ENCODE data around the gene HOXA10.

The HOXA10 gene

GRCh38 chr7:27173956-27174873, at the start of gene HOXA10:
Gene HOXA10 (minus strand): TSS chr7:27174320. CDS start chr7:27174306, 14 bp downstream.
- peak; percentile 58 for DNase-seq

DNA sequence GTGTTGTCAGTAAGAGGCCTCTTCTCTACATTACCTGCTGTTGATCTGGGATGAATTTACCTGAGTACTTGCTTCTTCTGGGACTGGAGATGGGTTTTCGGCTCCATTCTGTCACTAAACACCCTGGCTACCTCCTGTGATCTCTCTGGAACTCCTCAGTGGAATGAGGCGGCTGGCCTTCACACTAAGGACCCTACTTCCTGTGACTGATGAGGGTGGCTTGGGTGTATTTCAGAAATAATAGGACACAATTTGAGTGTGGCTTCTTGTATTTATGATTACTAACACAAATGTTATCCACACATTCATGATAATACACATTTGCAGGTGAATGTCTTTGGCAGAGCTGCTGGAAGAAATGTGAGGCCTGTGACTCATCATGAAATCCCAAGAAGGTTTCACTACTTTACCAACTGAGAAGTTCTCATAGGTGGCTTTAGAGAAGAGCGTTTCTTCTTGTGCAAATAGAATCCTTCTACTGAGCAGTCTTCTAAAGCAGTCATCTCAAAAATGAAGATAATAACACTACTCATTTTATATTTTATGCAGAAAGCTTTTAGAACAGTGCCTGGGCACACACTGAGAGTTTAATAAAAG, 47.2 kb upstream of the HOXA10 start:
- DNase-seq: no peak

DNA sequence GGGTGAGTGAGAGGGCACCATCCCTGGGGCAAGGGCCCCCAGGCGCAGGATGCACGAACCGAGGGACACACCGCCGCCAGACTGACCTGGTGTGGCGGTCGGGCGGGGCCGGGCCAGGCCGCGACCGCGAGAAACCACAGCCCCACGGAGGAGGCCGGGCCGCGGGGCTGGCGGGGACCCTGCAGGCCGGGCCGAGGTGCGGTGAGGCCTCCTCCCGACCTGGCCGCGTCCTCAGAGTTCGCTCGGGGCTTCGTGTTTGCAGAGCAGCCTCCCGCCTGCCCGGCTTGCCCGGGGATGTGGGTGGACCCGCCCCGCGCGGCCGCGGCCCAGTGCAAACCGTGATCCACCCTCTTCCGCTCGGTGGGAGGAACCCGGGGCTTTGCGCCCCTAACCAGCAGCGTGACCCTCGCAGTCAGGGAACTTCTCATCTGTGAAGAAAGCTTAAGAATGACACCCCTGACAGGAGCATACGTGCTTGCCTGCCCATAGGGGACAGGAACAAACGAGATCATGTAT, 46.4 kb upstream of the HOXA10 start:
- no peak for DNase-seq

GRCh38 chr7:27219821-27220220, 45.7 kb upstream of the HOXA10 start:
- DNase-seq: no peak

DNA sequence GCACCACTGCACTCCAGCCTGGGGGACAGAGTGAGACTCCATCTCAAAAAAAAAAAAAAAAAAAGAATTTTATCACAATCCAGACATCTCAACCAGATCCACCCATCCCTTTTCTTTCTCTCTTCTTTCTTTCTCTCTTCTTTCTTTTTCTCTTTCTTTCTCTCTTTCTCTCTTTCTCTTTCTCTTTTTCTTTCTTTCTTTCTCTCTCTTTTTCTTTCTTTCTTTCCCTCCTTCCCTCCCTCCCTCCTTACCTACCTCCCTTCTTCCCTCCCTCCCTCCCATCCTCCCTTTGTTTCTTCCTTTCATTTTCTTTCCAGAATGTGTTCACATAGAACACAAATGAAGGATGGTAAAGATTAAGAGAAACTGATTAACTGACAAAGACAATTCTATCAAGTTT, 43.8 kb upstream of the HOXA10 start:
- no peak for DNase-seq

DNA sequence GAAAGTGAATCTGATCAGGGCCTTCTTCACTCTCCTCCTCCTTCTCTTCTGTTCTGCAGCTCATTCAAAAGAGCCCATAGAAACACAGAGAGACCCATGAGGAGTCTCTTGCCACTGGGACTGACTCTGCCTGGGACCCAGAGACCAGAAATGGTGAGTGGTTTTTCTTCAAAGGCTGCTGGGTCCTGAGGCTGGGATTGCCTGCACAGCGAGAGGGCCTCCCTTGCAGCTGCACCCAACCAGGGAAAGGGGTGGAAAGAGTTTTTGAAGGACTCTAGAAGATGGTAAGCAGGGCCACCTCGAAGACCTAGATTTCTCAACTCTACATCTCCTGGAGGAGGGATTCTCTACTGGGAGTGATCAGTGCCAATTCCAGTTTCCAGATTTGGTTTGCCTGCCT, 41.2 kb upstream of the HOXA10 start:
- DNase-seq: no peak

GRCh38 chr7:27214239-27214950, 40.3 kb upstream of the HOXA10 start:
- DNase-seq: no peak

GRCh38 chr7:27213433-27214238, 39.5 kb upstream of the HOXA10 start:
- no peak for DNase-seq

- DNase-seq: no peak
Measured at GRCh38 chr7:27212497-27213432, 38.6 kb upstream of the HOXA10 start.

- no peak for DNase-seq
Measured at GRCh38 chr7:27211764-27212204, 37.7 kb upstream of the HOXA10 start.

DNA sequence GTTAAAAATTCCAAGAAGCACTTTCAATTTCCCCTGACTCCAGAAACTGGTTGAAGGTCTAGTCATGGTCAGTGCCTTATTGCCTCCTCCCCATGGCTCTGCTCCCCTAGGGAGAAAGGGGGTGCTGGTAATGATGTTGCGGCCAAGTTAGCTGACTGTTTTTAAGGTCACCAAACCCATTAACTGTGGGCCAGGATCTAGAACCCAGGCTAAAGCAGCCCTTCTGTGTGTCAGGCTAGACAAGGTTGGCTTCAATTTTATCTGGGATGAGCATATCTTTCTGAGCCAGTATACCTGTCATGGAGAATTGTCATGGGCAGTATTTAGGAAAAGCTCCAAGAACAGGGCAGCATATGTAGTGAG, 36.9 kb upstream of the HOXA10 start:
- DNase-seq: no peak

DNA sequence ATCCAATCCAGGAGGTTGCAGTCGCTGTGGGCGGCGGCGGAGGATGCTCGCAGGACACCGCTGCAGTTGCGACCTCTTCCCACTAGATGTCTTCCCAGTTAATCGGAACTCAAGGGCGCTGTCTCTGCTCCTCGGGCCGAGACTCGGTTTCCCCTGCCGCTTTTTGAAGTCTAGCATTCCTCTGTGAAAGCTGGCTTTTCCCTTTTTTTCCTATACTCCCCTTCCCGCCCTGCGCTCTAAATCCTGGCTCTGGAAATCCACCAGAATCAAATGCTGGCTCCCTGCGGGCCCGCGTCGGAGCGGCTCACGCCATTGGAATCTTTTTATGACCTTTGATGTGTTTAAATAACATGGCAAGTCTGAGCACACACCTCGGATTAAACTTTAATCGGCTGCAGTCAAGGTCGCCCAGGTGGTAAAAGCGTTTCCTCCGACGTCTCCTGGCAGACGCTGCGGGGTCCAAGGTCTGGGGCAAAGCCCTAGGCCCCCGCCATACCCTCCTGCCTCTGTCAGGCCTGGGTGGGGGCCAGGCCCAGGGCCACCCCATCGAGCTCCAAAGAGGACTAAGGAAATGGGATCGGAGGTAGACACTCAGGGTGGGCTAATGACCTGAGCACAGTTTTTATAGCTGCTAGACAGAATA, 36.4 kb upstream of the HOXA10 start:
- DNase-seq: peak; percentile 52

DNA sequence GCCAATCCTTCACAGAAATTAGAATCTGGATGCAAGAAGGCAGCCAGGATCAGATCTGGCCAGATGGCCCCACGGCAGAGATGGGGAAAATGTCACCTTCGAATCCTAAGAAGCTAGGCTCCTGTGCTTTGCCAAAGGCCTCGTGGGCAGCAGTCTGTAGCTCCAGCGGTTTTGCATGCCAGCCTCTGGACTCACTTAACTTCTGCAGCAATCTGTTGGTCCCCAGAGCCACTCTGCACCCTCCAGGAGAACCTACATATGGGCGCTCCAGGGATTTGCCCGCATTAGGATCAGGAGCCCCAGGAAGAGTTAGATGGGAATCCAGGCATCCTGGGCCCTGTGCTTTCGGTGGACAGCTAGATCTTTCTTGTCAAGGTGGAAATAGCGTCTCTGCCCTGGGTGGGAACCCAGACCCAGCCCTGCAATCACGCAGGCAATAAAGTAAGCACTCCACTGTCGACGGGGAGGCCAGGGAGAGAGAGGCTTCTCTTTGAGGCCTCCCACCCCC, 35.9 kb upstream of the HOXA10 start:
- no peak for DNase-seq

GRCh38 chr7:27208998-27209397, 34.9 kb upstream of the HOXA10 start:
- DNase-seq: no peak

DNA sequence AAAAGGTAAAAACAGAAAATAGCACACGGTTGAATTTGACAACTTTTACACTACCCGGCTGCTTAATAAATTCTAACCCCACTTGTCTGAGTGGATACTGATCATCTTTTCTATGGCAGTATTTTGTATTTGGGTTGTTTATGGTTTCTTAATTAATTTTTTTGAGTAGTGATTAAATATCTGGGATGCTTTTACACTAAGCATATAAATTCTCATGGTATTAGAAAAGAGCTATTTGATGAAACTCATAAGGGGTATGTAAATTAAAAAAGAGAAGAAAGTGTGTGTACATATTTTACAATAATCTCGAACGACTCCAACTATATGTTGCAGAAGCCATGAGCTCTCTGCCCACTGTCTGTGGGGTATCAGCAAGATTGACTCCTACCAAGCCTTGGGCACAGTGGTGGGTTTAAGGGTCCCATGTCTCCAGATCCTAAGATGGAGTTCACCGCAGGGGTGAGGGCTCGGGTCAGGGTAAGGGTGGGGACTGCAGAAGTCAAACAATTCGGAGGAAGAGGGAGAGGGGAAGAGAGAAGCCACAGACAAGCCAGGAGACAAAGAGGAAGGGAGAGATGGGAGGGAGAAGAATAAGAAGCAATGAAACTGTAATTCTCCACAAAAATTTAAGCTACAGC, 33.3 kb upstream of the HOXA10 start:
- no peak for DNase-seq

GRCh38 chr7:27205325-27206280, 31.5 kb upstream of the HOXA10 start:
- peak; percentile 12 for DNase-seq

DNA sequence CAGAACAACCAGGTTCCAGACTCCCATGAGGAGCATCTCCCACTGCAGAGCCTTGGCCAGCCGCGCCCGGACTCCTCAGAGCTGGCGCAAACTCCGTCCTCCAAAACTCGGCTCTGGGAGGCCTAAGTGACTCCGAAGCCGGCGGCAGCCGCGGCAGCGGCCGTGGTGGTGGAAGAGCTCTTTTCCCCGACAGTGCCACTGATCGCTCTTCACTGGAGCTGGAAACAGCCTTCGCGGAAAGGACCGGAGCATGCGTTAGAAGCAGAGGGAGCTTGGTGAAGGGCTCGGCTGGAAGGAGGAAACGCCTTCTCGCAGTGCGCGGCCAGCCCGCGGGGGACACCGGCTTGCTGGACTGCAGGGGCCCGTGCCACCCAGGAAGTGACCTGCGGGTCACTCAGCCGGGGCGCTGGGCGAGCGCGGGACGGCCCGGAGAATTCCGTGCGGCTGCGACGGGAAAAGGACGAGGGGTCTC, 30.8 kb upstream of the HOXA10 start:
- peak; percentile 26 for DNase-seq

GRCh38 chr7:27203964-27204594, 30.0 kb upstream of the HOXA10 start:
- DNase-seq: no peak

All from NCI-H510A treated with DMSO at 0.1 percent for 48 hours (cell line).